NCI-H187 treated with DMSO at 0.1 percent for 48 hours (cell line): ENCODE data around the gene ARFGAP3.
A peak's percentile ranks its signal among the peaks of the same experiment; 100 is the strongest.

Experiments used
- DNase-seq: peaks from one replicate; lab custom pipeline; 2025; lab: John Stamatoyannopoulos, UW

Gene ARFGAP3

GRCh38 chr22:42856865-42857704, at the start of gene ARFGAP3:
ARFGAP3 (minus strand) TSS chr22:42857273; CDS start chr22:42857182, 91 bp downstream.
- peak; percentile 26 for DNase-seq

- DNase-seq = no peak
These were observed 48.7 kb upstream of the ARFGAP3 start for GRCh38 chr22:42905702-42906183.

GRCh38 chr22:42905217-42905616, 48.1 kb upstream of the ARFGAP3 start:
- no peak for DNase-seq

DNA sequence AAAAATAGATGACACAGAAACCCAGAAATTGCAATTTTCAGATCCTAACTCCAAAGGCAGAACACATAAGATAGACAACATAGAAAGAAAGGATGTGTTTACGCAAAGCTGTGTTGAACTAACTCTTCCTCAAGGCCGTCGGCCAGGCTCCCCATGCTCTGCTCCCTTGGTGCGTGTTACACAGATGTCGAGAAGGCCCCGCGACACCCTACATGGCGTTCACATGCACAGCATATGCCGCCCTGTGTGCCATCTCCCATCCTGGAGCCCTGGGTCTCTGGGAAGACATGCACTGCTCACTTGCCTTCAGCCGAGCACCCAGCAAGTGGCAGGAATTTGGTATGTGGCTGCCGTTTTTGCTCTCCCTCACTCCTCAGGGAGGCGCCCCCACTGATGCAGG, 47.0 kb upstream of the ARFGAP3 start:
- DNase-seq = no peak

- DNase-seq = no peak
These were observed 45.9 kb upstream of the ARFGAP3 start for GRCh38 chr22:42902875-42903510.

DNA sequence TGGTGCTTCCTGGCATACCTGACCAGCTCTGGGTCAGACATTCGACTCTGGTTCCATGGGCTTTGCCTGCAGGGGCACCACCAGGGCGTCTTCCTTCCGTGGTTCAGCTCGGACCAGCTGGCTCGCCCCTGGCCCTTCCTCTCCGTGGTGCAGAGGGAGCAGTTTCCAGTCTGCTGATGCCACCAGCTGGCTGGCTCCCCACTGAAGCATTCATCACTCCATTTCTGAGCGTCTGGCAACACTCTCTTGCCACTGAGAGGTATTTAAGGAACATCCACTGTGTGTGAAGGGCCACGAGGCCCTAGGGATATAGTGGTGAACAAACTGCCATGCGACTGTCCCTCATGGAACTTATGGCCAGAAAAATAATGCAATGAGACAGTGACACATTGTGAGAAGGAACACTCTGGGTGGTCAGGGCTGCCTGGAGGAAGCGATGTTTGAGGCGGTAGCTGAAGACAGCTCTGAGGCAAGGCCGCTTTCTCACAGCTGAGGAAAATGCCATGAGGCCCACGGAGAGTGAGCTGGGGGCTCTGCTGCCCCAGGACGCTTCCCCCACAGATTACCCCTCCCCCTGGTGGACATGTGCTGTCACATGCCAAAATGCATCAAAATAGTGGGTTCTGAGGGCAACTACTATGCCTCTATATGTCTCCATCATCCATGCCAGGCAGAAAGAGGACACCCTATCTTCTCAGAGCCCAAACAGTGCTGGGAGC, 44.9 kb upstream of the ARFGAP3 start:
- no peak for DNase-seq

DNA sequence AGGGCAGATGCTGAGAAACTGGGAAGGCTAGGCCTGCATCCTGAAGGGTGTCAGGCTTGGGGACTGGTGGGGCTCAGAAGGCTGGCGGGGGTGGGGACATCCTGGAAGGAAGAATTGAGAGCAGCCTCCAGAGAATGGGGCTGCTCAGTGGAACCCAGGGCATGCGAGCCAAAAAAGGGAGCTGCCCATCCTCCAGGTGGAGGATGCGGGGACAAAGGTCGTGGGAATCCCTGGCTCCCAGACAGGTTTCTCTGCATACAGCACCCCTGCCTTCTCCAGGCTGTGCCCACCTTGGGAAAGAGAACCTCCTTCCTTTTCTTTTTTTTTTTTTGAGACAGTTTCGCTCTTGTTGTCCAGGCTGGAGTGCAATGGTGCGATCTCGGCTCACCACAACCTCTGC, 40.9 kb upstream of the ARFGAP3 start:
- no peak for DNase-seq

GRCh38 chr22:42895541-42895981, 38.5 kb upstream of the ARFGAP3 start:
- DNase-seq = no peak

DNA sequence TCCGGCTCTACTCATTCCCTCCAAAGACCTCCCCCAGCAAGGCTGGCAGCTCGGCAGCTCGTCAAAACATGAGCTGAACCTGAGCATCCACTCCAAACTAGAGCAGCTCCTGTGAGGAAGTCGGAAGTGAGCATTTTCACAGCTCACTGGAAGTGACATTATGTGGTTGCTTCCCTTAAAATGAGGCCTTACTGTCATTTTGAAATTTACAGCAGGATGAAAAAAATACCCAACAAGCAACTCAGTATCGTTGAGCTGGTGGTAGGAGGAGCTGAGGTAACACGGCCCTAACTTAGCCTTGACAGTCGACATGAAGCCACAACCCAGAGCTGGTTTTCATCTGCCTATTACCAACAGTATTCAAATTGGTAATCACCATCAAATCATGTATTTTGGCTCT, 38.0 kb upstream of the ARFGAP3 start:
- DNase-seq = no peak

- DNase-seq = no peak
These were observed 36.5 kb upstream of the ARFGAP3 start for GRCh38 chr22:42893371-42894150.

- DNase-seq = no peak
These were observed 35.7 kb upstream of the ARFGAP3 start for GRCh38 chr22:42892571-42893316.

DNA sequence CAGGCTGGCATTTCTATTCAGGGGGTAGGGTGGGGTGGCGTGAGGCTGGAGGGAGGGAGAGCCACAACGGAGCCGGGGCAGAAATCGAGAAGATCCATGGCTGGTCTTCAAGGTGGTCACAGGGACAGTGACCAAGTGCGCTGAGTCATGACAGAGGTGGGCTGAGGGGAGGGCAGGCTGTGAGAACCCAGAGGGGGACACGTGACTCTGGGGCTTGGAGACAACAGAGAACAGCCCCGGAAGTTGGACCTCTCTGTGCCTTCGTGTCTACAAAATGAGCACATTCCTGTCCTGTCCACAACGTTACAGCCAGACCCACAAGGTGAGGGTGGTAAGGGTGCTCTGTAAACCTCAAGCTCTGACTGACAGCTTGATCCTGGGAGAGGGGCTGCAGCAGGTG, 35.1 kb upstream of the ARFGAP3 start:
- DNase-seq = no peak

GRCh38 chr22:42891696-42892095, 34.6 kb upstream of the ARFGAP3 start:
- no peak for DNase-seq

GRCh38 chr22:42891008-42891407, 33.9 kb upstream of the ARFGAP3 start:
- no peak for DNase-seq

- no peak for DNase-seq
These were observed 32.2 kb upstream of the ARFGAP3 start for GRCh38 chr22:42889304-42889703.

DNA sequence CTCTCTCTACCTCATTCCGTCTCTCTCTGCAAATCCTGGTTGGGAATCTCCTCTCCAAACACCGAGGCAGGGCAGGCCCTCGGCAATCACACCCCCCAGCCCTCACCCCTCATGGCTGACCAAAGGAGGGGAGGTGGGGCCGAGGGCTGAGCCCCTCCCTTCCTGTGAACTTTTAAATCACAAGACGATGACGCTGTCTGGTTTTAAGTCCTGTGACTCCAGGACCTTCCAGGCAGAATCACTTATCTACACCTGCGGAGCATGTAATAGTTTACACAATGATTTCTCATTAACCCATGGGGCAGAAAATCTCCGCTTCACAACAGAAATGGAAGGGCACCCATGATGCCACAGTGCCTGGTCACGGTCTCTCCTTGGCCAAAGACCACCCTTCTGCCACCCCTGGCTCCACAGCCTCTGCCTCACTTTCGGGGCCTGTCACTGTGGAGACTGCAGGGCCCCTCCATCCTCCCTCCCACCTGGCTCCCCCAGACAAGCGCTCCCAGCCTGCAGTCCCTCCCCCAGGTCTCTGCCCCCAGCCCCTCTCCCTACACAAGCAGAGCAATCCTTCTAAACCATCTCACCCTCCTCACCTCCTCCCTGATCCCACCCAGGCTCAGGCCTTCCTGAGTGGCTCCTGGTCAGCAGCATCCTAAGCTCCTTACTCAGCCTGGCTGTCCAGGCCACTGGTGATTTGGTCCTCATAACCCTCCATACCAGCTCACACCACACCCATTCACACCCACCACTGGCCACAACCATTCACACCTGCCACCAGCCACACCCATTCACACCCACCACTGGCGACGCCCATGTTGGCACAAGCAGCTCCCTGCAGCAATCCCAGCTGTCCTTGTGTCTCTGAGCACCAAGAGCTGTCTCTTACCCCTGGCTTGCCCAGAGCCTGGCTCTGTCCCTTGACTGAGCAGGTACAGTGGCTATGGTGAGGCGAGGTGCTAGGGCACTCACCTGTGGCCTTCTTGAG, 30.7 kb upstream of the ARFGAP3 start:
- DNase-seq = no peak

DNA sequence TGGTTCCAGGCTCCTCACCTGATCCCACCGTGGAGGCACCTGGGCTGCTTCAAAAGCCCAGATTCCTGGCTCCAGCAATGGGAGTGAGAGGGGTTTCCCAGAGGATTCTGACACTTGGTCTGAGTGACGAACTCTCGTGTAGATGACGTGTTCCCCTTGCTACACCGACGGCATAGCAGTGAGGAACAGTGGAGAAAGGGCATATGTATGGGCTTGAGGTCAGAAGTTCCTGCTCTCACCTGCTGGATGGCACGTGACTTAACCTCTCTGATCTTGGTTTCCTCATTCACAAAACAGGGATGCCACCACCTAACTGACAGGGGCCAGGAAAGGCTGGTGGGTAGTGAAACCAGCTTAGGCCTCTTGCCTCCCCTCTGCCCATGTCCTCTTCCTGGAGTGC, 30.0 kb upstream of the ARFGAP3 start:
- no peak for DNase-seq

GRCh38 chr22:42885446-42885845, 28.4 kb upstream of the ARFGAP3 start:
- DNase-seq = no peak

DNA sequence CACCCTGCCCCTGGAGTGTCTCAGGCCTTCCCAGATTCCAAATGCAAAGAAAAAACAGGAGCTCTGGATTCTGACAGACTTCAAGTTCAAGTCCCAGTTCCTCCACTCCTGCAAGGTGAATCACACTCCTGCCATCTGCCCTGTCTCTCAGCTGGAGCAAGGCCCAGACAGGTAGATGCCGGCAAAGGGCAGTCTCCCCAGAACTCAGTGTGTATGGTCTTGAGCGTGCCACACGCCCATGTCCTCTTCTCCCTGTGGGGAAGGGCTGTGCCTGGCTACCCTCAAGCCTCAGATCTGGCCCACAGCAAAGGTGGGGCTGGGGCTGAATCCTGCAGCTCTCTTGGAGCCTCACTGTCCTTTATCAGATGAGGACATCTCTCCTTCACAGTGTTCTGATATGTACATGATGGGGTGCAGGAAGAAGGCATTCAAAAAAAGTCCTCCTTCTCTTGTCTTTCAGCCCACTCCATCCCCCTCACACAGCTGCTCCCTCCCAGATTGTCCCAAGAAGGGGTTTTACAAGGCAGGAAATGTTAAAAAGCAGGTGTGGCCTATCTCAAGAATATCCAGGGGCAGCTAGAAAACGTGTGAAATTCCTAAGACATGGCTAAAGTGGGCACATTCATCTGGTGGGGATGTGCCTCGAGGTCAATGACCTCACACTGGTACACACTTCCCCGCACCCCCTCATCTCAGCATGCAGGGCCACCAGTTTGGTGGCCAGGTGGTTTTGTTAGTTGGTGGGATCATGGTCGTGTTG, 27.7 kb upstream of the ARFGAP3 start:
- no peak for DNase-seq
